LNCaP clone FGC (cell line): ENCODE results near the gene UBTD1.
"Not testable (repeated sequence)": the region's sequence is repeated elsewhere in the genome, so short reads cannot be mapped to it uniquely, and the experiment has no call there.

Experiments used
- DNase-seq: peaks from one replicate; pipeline ENCODE4 v3.0.0-alpha.2; 2011; ENCODE audit warnings: low read depth
- H3K4me3 ChIP-seq: 2 replicates; pipeline ENCODE4 v1.5.1; 2011; ENCODE audit warnings: mild to moderate bottlenecking, low read depth, low read length, control low read depth
- TF ChIP-seq, protein P1 (sequence below): IDR thresholded peaks from 2 replicates; pipeline ENCODE4 v1.5.1; 2012; ENCODE audit warnings: mild to moderate bottlenecking; ENCODE audit not compliant: control insufficient read depth, insufficient read depth; ENCODE audit errors: extremely low read depth

The UBTD1 gene

DNA sequence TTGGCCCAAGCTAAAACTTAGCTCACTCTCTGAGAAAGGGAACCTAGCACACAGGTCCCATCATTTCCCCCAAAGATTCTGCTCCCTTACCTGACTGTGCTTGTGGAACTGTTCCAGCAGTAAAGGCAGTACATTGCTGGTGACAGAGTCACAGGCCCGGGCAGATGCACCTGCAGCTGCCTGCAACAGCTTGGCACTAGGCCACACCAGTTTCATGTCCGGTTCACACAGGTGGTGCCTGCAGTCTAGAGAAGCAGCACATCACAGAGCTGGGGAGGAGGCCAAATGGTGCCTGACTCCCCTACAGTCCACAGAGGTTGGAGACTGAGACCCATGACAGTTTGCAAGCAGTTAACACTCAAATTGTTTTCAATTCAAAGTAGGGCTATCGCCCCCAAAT, 30.6 kb upstream of the UBTD1 start:
- TF ChIP-seq, protein P1, sequence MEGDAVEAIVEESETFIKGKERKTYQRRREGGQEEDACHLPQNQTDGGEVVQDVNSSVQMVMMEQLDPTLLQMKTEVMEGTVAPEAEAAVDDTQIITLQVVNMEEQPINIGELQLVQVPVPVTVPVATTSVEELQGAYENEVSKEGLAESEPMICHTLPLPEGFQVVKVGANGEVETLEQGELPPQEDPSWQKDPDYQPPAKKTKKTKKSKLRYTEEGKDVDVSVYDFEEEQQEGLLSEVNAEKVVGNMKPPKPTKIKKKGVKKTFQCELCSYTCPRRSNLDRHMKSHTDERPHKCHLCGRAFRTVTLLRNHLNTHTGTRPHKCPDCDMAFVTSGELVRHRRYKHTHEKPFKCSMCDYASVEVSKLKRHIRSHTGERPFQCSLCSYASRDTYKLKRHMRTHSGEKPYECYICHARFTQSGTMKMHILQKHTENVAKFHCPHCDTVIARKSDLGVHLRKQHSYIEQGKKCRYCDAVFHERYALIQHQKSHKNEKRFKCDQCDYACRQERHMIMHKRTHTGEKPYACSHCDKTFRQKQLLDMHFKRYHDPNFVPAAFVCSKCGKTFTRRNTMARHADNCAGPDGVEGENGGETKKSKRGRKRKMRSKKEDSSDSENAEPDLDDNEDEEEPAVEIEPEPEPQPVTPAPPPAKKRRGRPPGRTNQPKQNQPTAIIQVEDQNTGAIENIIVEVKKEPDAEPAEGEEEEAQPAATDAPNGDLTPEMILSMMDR = no peak
- no peak for DNase-seq
- no peak overlapping the region for H3K4me3 ChIP-seq

DNA sequence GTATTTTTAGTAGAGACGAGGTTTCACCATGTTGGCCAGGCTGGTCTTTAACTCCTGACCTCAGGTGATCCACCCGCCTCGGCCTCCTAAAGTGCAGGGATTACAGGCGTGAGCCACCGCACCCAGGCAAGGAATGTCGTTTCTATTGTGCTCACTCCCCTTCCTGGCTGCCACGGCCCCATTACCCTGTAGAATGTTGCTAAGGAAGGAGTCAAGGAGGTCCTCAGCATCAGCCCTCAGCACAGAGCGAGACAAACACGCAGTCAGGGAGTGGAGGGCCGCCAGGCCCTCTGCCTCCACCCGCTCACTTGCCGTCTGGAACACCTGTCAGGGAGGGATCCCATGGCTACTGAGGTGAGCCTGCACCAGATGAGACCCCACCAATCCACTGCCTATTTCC, 29.9 kb upstream of the UBTD1 start:
- not testable (repeated sequence) for H3K4me3 ChIP-seq, DNase-seq

DNA sequence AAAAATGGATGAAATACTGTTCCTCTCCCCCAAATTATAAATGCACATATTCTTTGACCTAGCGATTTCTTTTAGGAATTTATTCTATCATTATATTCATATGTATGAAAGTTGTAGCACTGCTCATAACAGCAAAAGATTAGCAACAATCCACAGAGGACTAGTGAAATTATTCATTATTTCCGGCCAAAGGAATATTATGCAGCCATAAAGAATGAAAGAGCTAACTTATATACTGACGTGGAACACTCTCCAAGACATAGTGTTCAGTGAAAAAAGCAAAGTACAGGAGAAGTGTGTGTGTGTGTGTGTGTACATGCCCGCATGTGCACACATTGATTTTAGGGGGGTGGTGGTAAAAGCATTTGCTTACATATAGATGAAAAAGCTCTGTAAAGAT, 23.8 kb upstream of the UBTD1 start:
- TF ChIP-seq, protein P1 = no peak
- no peak for DNase-seq
- H3K4me3 ChIP-seq = no peak overlapping the region

DNA sequence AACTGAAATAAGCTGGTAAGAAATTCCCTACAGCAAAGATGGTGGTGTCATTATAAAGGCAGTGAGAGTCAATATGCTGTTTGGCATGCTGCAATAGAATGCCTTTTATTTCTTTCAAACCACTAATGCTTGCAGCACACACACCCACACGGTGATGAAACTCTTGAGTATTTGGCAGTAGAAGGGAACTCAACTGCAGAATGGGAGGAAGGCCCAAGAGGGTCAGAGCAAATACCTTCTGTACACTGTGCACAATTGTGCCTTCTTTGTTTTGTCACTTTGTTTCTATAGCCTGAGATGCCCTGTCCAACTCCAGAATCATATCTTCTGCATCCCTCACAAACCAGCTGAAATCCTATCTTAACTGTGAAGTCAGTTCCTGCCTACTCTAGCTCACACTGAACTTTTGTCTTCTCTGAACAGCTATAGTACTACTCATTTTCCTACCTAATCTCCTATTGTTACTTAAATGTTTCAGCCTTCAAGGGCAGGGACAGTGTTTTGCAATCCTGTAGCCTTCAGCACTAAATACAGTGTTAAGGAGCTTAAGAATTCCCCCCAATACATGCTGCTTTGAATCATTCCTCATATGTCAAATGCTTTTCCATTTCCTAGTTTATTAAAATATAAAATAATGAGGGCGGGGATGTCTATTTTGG, 22.7 kb upstream of the UBTD1 start:
- TF ChIP-seq, protein P1 = no peak
- no peak for DNase-seq
- H3K4me3 ChIP-seq = no peak overlapping the region

DNA sequence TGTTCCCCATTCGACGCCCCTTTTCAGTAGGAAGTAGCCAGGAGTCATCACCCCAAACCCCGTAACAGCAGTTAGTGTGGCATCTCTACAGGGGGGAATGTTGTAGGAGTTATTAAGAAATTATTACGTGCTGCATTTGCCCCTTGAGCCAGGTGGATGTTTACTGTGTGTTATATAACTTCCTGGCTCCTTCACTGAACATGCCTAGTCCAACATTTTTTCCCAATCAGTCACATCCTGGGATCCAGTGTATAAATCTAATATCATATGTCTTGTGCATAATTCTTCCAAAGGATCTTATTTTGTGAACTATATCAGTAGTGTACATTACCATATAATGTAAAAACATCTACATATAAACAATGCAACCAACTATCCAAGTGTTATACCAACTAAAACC, 19.3 kb upstream of the UBTD1 start:
- H3K4me3 ChIP-seq, DNase-seq: not testable (repeated sequence)

DNA sequence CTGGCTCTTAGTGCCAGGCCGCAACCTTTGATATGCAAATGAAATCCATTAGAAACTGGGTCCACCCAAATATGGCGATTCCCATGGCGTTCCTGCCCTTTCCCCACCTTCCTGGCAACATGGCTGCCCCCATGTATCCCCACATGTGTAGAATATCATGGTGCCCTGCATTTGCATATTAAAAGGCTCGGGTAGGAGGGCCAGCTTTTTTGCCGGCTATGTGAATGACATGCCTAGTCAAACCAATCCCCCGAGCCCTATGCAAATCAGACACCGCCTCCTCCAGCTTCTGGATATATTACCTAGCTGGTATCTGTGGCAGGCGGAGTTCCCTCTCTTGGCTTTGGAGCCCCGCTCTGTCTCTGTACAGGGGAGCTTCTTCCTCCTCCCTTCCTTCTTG, 18.8 kb upstream of the UBTD1 start:
- DNase-seq = no peak
- no peak overlapping the region for H3K4me3 ChIP-seq
- TF ChIP-seq, protein P1 = no peak

DNA sequence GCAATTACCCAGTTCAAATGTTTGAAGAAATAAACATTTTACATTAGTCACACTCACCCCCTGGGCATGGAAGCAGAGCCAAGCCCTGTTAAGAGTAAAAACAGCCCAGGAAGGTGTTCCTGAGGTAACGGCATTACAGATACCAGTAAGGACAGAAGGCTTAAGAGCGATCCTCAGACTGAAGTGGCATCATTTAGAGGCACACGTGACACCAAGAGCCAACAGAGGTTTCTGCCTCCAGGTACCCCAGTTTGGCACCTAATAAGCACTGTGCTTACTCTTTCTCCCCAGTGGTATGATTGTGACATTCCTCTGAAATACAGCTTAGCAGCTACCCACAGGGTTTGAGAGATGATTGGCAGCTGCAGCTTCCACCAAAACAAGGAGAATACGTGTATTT, 17.7 kb upstream of the UBTD1 start:
- no peak overlapping the region for H3K4me3 ChIP-seq
- DNase-seq = no peak
- TF ChIP-seq, protein P1 = no peak

DNA sequence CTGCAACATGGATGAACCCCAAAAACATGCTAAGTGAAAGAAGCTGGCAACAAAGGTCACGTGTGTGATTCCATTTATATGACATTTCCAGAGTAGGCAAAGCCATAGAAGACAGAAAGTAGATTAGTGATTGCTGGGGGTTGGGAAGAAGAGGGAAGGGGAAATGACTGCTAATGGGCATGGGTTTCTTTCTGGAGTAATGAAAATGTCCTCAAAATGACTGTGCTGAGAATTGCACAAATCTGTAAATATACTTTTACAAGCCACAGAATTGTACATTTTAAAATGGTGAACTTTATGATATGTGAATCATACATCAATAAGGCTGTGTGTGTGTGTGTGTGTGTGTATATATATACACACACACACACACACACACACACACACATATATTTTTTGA, 16.3 kb upstream of the UBTD1 start:
- no peak for DNase-seq
- TF ChIP-seq, protein P1 = no peak
- no peak overlapping the region for H3K4me3 ChIP-seq
